OCI-LY7 (cell line): ENCODE results near the gene FEZ2. TPM values are rescaled to one million over a fixed set of nuclear protein-coding genes. Genes with fewer than 3 reads are reported as not detected.

Experiments
- BruUV-seq: library from RNA; stranded (reverse); fragments of 400-500 nt; replicated peaks from 2 replicates; lab custom pipeline; 2021; lab: Mats Ljungman, UMichigan
- CTCF ChIA-PET: fragments of 300-600 bp; sonication (Branson Sonifier 250); formaldehyde crosslinking; loops from one replicate; lab custom pipeline; 2022; ENCODE audit warnings: antibody characterized with exemption; ENCODE audit not compliant: unreplicated experiment; lab: Charles Lee
- POLR2A ChIA-PET: fragments of 300-600 bp; sonication (Branson Sonifier 250); formaldehyde crosslinking; loops from one replicate; lab custom pipeline; 2022; ENCODE audit warnings: antibody characterized with exemption; lab: Charles Lee
- DNase-seq: peaks from one replicate; pipeline ENCODE4 v3.0.0-alpha.2; 2015; ENCODE audit warnings: low spot score
- H2AFZ ChIP-seq: fragments of 200-600 bp; sonication (generic), shearing (Covaris generic); 2 replicates; pipeline ENCODE4 v1.6.1; 2014; ENCODE audit warnings: mild to moderate bottlenecking, antibody characterized with exemption, low read length, moderate library complexity
- H3K27ac ChIP-seq: fragments of 200-600 bp; sonication (generic); 2 replicates; pipeline ENCODE4 v1.5.1; 2014; ENCODE audit warnings: mixed run types, low read depth, mild to moderate bottlenecking, moderate library complexity, low read length, inconsistent platforms; ENCODE audit not compliant: poor library complexity, severe bottlenecking
- H3K36me3 ChIP-seq: fragments of 200-600 bp; sonication (generic); 2 replicates; pipeline ENCODE4 v1.6.1; 2014; ENCODE audit warnings: mild to moderate bottlenecking, antibody characterized with exemption, low read length, moderate library complexity, mixed read lengths; ENCODE audit not compliant: insufficient read depth
- H3K4me1 ChIP-seq: fragments of 200-600 bp; sonication (generic); 2 replicates; pipeline ENCODE4 v1.5.1; 2014; ENCODE audit warnings: mild to moderate bottlenecking, low read length; ENCODE audit not compliant: insufficient read depth, poor library complexity, severe bottlenecking
- H3K4me2 ChIP-seq: fragments of 200-600 bp; sonication (generic); 2 replicates; pipeline ENCODE4 v1.6.1; 2014; ENCODE audit warnings: mild to moderate bottlenecking, low read length
- H3K4me3 ChIP-seq: fragments of 200-600 bp; sonication (generic); 2 replicates; pipeline ENCODE4 v1.5.1; 2014; ENCODE audit warnings: mild to moderate bottlenecking, low read depth, low read length; ENCODE audit not compliant: poor library complexity, severe bottlenecking
- H3K79me2 ChIP-seq: fragments of 200-600 bp; sonication (generic); 2 replicates; pipeline ENCODE4 v1.6.1; 2016; ENCODE audit warnings: low read depth, mild to moderate bottlenecking, low read length, moderate library complexity, mixed read lengths; ENCODE audit not compliant: insufficient read depth
- H3K9me2 ChIP-seq: fragments of 200-600 bp; sonication (generic); 2 replicates; pipeline ENCODE4 v1.6.1; 2016; ENCODE audit warnings: mild to moderate bottlenecking, low read length, mixed read lengths; ENCODE audit not compliant: insufficient read depth
- H3K9me3 ChIP-seq: fragments of 200-600 bp; sonication (generic); 2 replicates; pipeline ENCODE4 v1.6.1; 2014; ENCODE audit warnings: mild to moderate bottlenecking, mixed run types, low read length, mixed read lengths
- H4K20me1 ChIP-seq: fragments of 200-600 bp; sonication (generic); 2 replicates; pipeline ENCODE4 v1.6.1; 2014; ENCODE audit warnings: mild to moderate bottlenecking, antibody characterized with exemption, low read length, moderate library complexity, mixed read lengths; ENCODE audit not compliant: insufficient read depth
- CTCF ChIP-seq: fragments of 200-600 bp; sonication (generic); conservative IDR thresholded peaks from 2 replicates; pipeline ENCODE4 v1.5.1; 2014; ENCODE audit warnings: mild to moderate bottlenecking, antibody characterized with exemption, low read length, moderate library complexity, mixed read lengths
- EZH2phosphoT487 ChIP-seq: fragments of 200-600 bp; sonication (generic); IDR thresholded peaks from 2 replicates; pipeline ENCODE4 v1.6.1; 2018; ENCODE audit warnings: low read depth, borderline replicate concordance, mild to moderate bottlenecking, mixed run types, antibody characterized with exemption, low read length, moderate library complexity, mixed read lengths
- intact Hi-C: fragments of 100-400 bp; cut with micrococcal nuclease; formaldehyde crosslinking; loops from one replicate; pipeline ENCODE4 v1.10.0; 2022; ENCODE audit not compliant: unreplicated experiment
- total RNA-seq, 2 experiments: library from RNA; depleted of rRNA in 1 of 2; stranded (reverse); fragments of >200 nt in 1 of 2; shearing (Covaris generic) in 1 of 2; gene quantifications; 2 replicates each; pipeline ENCODE4 v1.2.3, GENCODE V29; 2014 to 2022

Gene FEZ2
- total RNA-seq, 2 experiments from 2014 or later: 17.1 to 23.2 TPM

GRCh38 chr2:36633470-36634092, 35.6 kb upstream of the FEZ2 start:
- CTCF ChIA-PET: no interaction called here
- no peaks in the 10 kb centered on the region for H3K9me2 ChIP-seq
- H3K9me3 ChIP-seq: no peaks in the 10 kb centered on the region
- H2AFZ ChIP-seq: no peak overlapping the region
- no peak overlapping the region for H3K4me2 ChIP-seq
- no TSS peak for BruUV-seq
- H3K4me3 ChIP-seq: no peak overlapping the region
- no peak for TF ChIP-seq CTCF
- no peak for TF ChIP-seq EZH2phosphoT487
- H4K20me1 ChIP-seq: no peaks in the 10 kb centered on the region
- H3K27ac ChIP-seq: no peak overlapping the region
- DNase-seq: no peak
- H3K36me3 ChIP-seq: no peaks in the 10 kb centered on the region
- no peaks in the 10 kb centered on the region for H3K79me2 ChIP-seq
- H3K4me1 ChIP-seq: no peaks in the 10 kb centered on the region
- intact Hi-C loops: no loop called here
- POLR2A ChIA-PET: no interaction called here

- DNase-seq: no peak
- CTCF ChIA-PET: no interaction called here
- no peaks in the 10 kb centered on the region for H3K4me1 ChIP-seq
- H3K27ac ChIP-seq: no peak overlapping the region
- TF ChIP-seq CTCF (no peak), EZH2phosphoT487 (no peak)
- BruUV-seq: no TSS peak
- H3K9me2 ChIP-seq: no peaks in the 10 kb centered on the region
- no peaks in the 10 kb centered on the region for H3K79me2 ChIP-seq
- no peaks in the 10 kb centered on the region for H3K36me3 ChIP-seq
- no peaks in the 10 kb centered on the region for H4K20me1 ChIP-seq
- POLR2A ChIA-PET: interaction anchor here (0.6 to 0.7 kb wide), 2 partner anchors 14 to 17 kb away, joined by 3 to 5 read pairs; no protein-coding TSS in a partner anchor
- no peak overlapping the region for H2AFZ ChIP-seq
- intact Hi-C loops: no loop called here
- H3K9me3 ChIP-seq: no peaks in the 10 kb centered on the region
- H3K4me2 ChIP-seq: no peak overlapping the region
- no peak overlapping the region for H3K4me3 ChIP-seq
Measured at GRCh38 chr2:36626756-36627155, 28.8 kb upstream of the FEZ2 start.

GRCh38 chr2:36626071-36626470, 28.1 kb upstream of the FEZ2 start:
- H3K4me1 ChIP-seq: no peaks in the 10 kb centered on the region
- intact Hi-C loops: no loop called here
- ChIA-PET CTCF (no interaction called here), POLR2A (interaction anchor here (0.7 to 0.9 kb wide), 2 partner anchors 17 to 268 kb away, joined by 3 to 5 read pairs; no protein-coding TSS in a partner anchor)
- no peak overlapping the region for H3K4me3 ChIP-seq
- TF ChIP-seq EZH2phosphoT487: no peak
- no peak for TF ChIP-seq CTCF
- H3K9me3 ChIP-seq: no peaks in the 10 kb centered on the region
- no peaks in the 10 kb centered on the region for H4K20me1 ChIP-seq
- H3K9me2 ChIP-seq: no peaks in the 10 kb centered on the region
- no peak overlapping the region for H3K27ac ChIP-seq
- DNase-seq: no peak
- BruUV-seq: no TSS peak
- H3K79me2 ChIP-seq: no peaks in the 10 kb centered on the region
- no peak overlapping the region for H2AFZ ChIP-seq
- H3K4me2 ChIP-seq: no peak overlapping the region
- no peaks in the 10 kb centered on the region for H3K36me3 ChIP-seq
